Endodermal cell (in vitro differentiated cells): Measurements from ENCODE around the gene LTBP1. TPM values are rescaled to one million over a fixed set of nuclear protein-coding genes. Genes with fewer than 3 reads are reported as not detected.
A peak's percentile ranks its signal among the peaks of the same experiment; 100 is the strongest.
"Not testable (repeated sequence)": the region's sequence is repeated elsewhere in the genome, so short reads cannot be mapped to it uniquely, and the experiment has no call there.

Experiments used
- DNase-seq: peaks from one replicate; pipeline ENCODE4 v3.0.0-alpha.2; 2017
- H3K27ac ChIP-seq: 2 replicates; pipeline ENCODE4 v1.5.1; 2013; ENCODE audit warnings: mild to moderate bottlenecking, low read depth, low read length, moderate library complexity
- H3K27me3 ChIP-seq: 2 replicates; pipeline ENCODE4 v1.6.1; 2013; ENCODE audit warnings: mild to moderate bottlenecking, low read length, moderate library complexity; ENCODE audit not compliant: insufficient read depth, control insufficient read depth, poor library complexity, severe bottlenecking
- H3K36me3 ChIP-seq: 2 replicates; pipeline ENCODE4 v1.7.0; 2013; ENCODE audit warnings: mild to moderate bottlenecking, low read length, moderate library complexity; ENCODE audit not compliant: control insufficient read depth, insufficient read depth
- H3K4me1 ChIP-seq: one replicate; pipeline ENCODE4 v1.7.0; 2013; ENCODE audit warnings: low read length; ENCODE audit not compliant: control insufficient read depth, insufficient read depth
- H3K4me3 ChIP-seq: 2 replicates; pipeline ENCODE4 v1.5.1; 2013; ENCODE audit warnings: mild to moderate bottlenecking, low read length, moderate library complexity
- H3K9ac ChIP-seq: 2 replicates; pipeline ENCODE4 v1.6.1; 2013; ENCODE audit warnings: mild to moderate bottlenecking, low read length, moderate library complexity; ENCODE audit not compliant: poor library complexity, severe bottlenecking; ENCODE audit errors: extremely low read depth
- H3K9me3 ChIP-seq: 2 replicates; pipeline ENCODE4 v1.6.1; 2013; ENCODE audit warnings: mild to moderate bottlenecking, low read length, moderate library complexity; ENCODE audit not compliant: control insufficient read depth
- H3K27ac Mint-ChIP-seq: 2 replicates; pipeline ENCODE4 v1.8.0; 2020; ENCODE audit warnings: mixed read lengths
- H3K27me3 Mint-ChIP-seq: 2 replicates; pipeline ENCODE4 v1.8.0; 2021; ENCODE audit warnings: mild to moderate bottlenecking, mixed read lengths; ENCODE audit not compliant: insufficient read depth
- H3K36me3 Mint-ChIP-seq: 2 replicates; pipeline ENCODE4 v1.8.0; 2020; ENCODE audit warnings: low read depth, mixed read lengths
- H3K4me1 Mint-ChIP-seq: 2 replicates; pipeline ENCODE4 v1.8.0; 2020; ENCODE audit warnings: mixed read lengths
- H3K4me3 Mint-ChIP-seq: 2 replicates; pipeline ENCODE4 v1.8.0; 2020; ENCODE audit warnings: mild to moderate bottlenecking, moderate library complexity, mixed read lengths
- H3K9me3 Mint-ChIP-seq: 2 replicates; pipeline ENCODE4 v1.8.0; 2020; ENCODE audit warnings: mild to moderate bottlenecking, mixed read lengths
- CTCF ChIP-seq: fragments of 200-600 bp; sonication (generic); conservative IDR thresholded peaks from 2 replicates; pipeline ENCODE4 v1.5.0; 2021; ENCODE audit warnings: antibody characterized with exemption, mild to moderate bottlenecking
- WGBS, 2 experiments: methylation state at CpG; one replicate each; pipeline versions ENCODE4 v1.1.5 to v1.1.7; 2013; ENCODE audit warnings: missing lambda C conversion rate in 2 of 2, mixed read lengths in 1 of 2; ENCODE audit not compliant: insufficient coverage in 1 of 2, insufficient read length in 1 of 2; 5-methylcytosine and 5-hydroxymethylcytosine counted together
- total RNA-seq, 2 donors: library from RNA; stranded (reverse); fragmentation: NEBNext Ultra II Directional in 1 of 2; extraction: Animal tissue kit (Norgen Biotek cat#: 25700) in 1 of 2; gene quantifications; 2 replicates in 1 of 2; 3 replicates in 1 of 2; pipeline ENCODE4 v1.2.1, GENCODE V29; 2021

The LTBP1 gene
- total RNA-seq, 2 donors from 2014 or later: 43.2 to 43.4 TPM

- TF ChIP-seq CTCF: no peak
- Histone ChIP-seq H3K4me3 (no peak overlapping the region), H3K27ac (no peak overlapping the region), H3K4me1 (no peaks in the 10 kb centered on the region), H3K27me3 (no peaks in the 10 kb centered on the region), H3K9me3 (no peaks in the 10 kb centered on the region), H3K36me3 (no peaks in the 10 kb centered on the region), H3K9ac (no peak overlapping the region)
- no peaks in the 10 kb centered on the region for H3K4me1 Mint-ChIP-seq
- H3K36me3 Mint-ChIP-seq: peaks cover 8% of the 10 kb centered on the region
- H3K27me3 Mint-ChIP-seq: no peaks in the 10 kb centered on the region
- H3K9me3 Mint-ChIP-seq: no peaks in the 10 kb centered on the region
- WGBS, 2 experiments: 82 to 90% methylated on average over 2 of the region's 2 CpGs
- H3K4me3 Mint-ChIP-seq: no peak overlapping the region
- no peak for DNase-seq
- H3K27ac Mint-ChIP-seq: no peak overlapping the region
Measured at GRCh38 chr2:33384599-33384961, 437.8 kb downstream of the LTBP1 start.

DNA sequence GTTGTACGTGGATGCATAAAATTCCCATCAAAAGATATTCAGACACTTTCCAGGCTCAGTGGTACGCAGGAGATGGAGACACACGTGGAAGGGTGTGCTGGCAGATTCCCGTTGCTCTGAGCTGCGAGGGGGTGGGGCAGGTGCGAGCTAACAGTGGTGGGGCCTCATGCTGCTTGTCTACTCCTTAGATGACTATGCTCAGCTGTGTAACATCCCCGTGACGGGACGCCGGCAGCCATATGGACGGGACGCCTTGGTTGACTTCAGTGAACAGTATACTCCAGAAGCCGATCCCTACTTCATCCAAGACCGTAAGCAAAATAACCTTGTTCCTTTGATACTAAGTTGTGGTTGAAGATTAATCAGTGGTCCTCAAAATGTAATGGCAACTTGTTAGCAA, 442.2 kb downstream of the LTBP1 start:
- Mint-ChIP-seq H3K4me3 (no peak overlapping the region), H3K27me3 (no peaks in the 10 kb centered on the region)

DNA sequence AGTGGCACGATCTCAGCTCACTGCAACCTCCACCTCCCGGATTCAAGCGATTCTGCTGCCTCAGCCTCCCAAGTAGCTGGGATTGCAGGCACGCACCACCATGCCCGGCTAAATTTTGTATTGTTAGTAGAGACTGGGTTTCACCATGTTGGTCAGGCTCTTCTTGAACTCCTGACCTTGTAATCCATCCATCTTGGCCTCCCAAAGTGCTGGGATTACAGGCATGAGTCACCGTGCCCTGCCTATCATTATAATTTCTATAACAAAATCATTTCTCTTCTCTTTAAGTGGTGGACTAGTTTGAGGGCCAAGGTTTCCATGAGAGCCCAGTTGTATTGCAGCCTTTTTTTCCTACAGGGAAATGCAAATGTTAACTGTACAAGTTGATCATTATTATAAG, 442.9 kb downstream of the LTBP1 start:
- not testable (repeated sequence) for H3K4me3 ChIP-seq, H3K36me3 ChIP-seq, H3K4me3 Mint-ChIP-seq, H3K4me1 ChIP-seq, H3K9me3 Mint-ChIP-seq, H3K27ac ChIP-seq, H3K9me3 ChIP-seq, H3K27ac Mint-ChIP-seq, H3K27me3 Mint-ChIP-seq, H3K4me1 Mint-ChIP-seq, H3K27me3 ChIP-seq, DNase-seq, H3K9ac ChIP-seq
- peaks cover 15% of the 10 kb centered on the region for H3K36me3 Mint-ChIP-seq
- WGBS, 2 experiments: 72 to 88% methylated on average over 4 to 6 of the region's 6 CpGs

More for the DNA sequence above, 442.2 kb downstream of the LTBP1 start:
- Histone ChIP-seq H3K9me3 (no peaks in the 10 kb centered on the region), H3K36me3 (no peaks in the 10 kb centered on the region), H3K27ac (no peak overlapping the region), H3K27me3 (no peaks in the 10 kb centered on the region), H3K9ac (no peak overlapping the region), H3K4me3 (no peak overlapping the region), H3K4me1 (no peaks in the 10 kb centered on the region)
- no peaks in the 10 kb centered on the region for H3K9me3 Mint-ChIP-seq
- no peak for TF ChIP-seq CTCF
- H3K36me3 Mint-ChIP-seq: peaks cover 15% of the 10 kb centered on the region
- 92 to 97% methylated on average over 11 to 14 of the region's 14 CpGs for WGBS, 2 experiments
- DNase-seq: no peak
- peak overlapping the region; percentile 17 for H3K27ac Mint-ChIP-seq
- H3K4me1 Mint-ChIP-seq: no peaks in the 10 kb centered on the region

DNA sequence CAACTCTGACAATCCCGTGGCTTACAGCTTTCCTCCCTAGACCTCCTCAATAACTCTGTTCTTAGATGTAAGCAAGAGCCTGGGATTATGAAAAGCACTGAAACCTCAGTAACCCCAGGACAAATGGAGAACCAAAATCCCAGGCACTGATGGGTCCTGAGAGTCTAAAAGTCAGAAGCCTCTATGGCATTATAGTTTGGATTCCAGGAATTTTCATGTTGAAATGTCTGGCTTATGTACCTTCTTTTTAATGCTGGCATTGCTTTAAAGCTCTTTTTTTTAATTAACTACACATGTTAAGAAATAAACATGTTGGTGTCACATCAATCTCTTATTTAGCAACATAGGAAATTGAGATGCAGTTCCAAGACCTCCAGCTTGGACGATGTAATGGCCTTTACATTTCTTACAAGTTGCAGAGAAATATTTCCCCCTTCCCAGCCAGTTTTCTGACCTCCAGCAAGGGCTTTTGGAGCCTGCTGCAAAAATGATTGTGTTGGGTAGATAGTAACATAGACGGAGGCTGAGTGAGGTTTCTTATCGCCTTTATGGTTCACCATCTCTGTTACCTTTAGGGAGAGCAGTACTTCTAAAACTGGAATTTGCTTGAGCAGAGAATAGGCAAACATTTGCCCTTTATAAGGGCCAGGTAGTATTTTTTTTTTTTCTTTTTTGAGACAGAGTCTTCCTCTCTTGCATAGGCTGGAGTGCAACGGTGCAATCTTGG, 444.9 kb downstream of the LTBP1 start:
- no peak for TF ChIP-seq CTCF
- no peak overlapping the region for H3K4me3 ChIP-seq
- Mint-ChIP-seq H3K4me3 (no peak overlapping the region), H3K27ac (no peak overlapping the region), H3K9me3 (peaks cover 3% of the 10 kb centered on the region), H3K4me1 (no peaks in the 10 kb centered on the region), H3K27me3 (no peaks in the 10 kb centered on the region), H3K36me3 (peaks cover 15% of the 10 kb centered on the region)
- H3K27ac ChIP-seq: no peak overlapping the region
- no peak overlapping the region for H3K9ac ChIP-seq
- no peaks in the 10 kb centered on the region for H3K27me3 ChIP-seq
- no peaks in the 10 kb centered on the region for H3K36me3 ChIP-seq
- H3K4me1 ChIP-seq: no peaks in the 10 kb centered on the region
- no peak for DNase-seq
- 97 to 100% methylated on average over 3 to 5 of the region's 5 CpGs for WGBS, 2 experiments
- peaks cover 4% of the 10 kb centered on the region for H3K9me3 ChIP-seq
